ENCODE results near the gene MYMX. TPM values are rescaled to one million over a fixed set of nuclear protein-coding genes. Genes with fewer than 3 reads are reported as not detected.
A peak's percentile ranks its signal among the peaks of the same experiment; 100 is the strongest.

MYMX gene
- total RNA-seq, 1 donor from 2014 or later = not detected

DNA sequence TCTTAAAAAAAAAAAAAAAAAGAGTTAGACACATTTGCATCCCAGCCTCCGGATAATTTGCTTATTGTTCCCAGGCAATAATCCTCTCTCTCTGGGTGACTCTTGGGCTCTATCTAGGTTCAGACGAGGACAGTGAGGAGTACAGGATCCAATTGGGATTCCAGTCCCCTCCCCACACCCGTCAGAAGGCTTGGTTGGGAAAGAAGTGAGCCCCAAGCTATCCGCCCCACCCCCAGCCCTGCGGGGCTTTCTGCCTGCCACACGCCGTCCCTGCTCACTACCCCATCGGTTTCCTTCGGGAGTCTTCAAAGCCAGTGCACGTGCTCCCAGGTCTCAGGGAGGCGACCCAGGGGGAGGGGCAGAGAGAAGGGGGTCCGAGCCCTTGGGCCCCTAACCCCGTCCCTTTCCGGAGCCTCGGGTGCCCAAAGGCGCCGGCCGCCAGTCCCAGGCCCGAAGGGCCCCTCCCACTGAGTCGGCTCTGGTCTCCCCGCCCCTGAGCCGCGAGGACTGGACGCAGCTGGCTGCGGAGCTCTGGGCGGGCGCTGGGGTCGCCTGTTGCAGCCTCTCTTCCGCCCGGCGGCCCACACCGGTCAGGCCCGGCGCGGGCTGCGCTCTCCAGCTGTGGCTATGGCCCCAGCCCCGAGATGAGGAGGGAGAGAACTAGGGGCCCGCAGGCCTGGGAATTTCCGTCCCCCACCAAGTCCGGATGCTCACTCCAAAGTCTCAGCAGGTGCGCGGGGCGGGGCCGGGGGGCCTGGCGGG, 2.5 kb downstream of the MYMX start:
- TF ChIP-seq, protein P1, sequence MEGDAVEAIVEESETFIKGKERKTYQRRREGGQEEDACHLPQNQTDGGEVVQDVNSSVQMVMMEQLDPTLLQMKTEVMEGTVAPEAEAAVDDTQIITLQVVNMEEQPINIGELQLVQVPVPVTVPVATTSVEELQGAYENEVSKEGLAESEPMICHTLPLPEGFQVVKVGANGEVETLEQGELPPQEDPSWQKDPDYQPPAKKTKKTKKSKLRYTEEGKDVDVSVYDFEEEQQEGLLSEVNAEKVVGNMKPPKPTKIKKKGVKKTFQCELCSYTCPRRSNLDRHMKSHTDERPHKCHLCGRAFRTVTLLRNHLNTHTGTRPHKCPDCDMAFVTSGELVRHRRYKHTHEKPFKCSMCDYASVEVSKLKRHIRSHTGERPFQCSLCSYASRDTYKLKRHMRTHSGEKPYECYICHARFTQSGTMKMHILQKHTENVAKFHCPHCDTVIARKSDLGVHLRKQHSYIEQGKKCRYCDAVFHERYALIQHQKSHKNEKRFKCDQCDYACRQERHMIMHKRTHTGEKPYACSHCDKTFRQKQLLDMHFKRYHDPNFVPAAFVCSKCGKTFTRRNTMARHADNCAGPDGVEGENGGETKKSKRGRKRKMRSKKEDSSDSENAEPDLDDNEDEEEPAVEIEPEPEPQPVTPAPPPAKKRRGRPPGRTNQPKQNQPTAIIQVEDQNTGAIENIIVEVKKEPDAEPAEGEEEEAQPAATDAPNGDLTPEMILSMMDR (IDR thresholded peaks at IDR 0.05; ENCODE audit: insufficient read depth, low read length, poor library complexity, severe bottlenecking) = no peak
- H3K36me3 ChIP-seq (ENCODE audit: control insufficient read depth, insufficient read depth, low read length) = no peaks in the 10 kb centered on the region
- no peak for DNase-seq (ENCODE audit: low read depth)
- no peaks in the 10 kb centered on the region for H3K27me3 ChIP-seq (ENCODE audit: control insufficient read depth, insufficient read depth, low read length)
- H3K4me3 ChIP-seq (ENCODE audit: low read depth, low read length) = peak overlapping the region; percentile 44

DNA sequence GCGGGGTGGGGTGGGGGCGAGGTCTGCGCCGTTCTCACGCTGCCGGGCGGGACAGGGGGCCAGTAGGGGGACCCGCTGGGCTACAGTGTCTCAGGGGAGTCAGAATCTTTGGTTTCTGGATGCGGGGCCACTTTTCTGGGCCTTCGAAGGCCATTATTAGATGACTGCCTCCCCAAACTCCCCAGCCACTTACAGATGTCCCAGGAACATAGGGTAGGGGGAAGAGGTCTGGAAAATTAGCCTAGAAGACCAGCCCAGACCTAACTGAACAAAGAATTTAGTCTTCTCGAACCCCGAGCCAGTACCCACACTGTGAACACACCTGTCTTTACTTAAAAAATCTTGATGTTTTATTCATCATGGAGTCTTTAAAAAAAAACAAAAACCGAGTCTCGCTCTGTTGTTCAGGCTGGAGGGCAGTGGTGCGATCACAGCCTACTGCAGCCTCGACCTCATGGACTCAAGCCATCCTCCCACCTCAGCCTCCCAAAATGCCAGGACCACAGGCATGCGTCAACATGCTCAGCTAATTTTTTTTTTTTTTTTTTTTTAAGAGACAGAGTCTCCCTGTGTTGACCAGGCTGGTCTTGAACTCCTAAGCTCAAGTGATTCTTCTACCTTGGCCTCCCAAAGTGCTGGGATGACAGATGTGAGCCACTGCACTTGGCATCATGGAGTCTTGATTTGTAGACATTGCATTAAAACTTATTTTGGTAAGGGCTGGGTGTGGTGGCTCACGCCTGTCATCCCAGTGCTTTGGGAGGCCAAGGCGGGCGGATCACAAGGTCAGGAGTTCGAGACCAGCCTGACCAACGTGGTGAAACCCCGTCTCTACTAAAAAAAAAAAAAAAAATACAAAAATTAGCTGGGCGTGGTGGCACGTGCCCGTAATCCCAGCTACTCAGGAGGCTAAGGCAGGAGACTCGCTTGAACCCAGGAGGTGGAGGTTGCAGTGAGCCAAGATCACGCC, 3.4 kb downstream of the MYMX start:
- TF ChIP-seq, protein P1 (IDR thresholded peaks at IDR 0.05; ENCODE audit: insufficient read depth, low read length, poor library complexity, severe bottlenecking) = no peak
- no peaks in the 10 kb centered on the region for H3K36me3 ChIP-seq (ENCODE audit: control insufficient read depth, insufficient read depth, low read length)
- peak overlapping the region; percentile 44 for H3K4me3 ChIP-seq (ENCODE audit: low read depth, low read length)
- no peaks in the 10 kb centered on the region for H3K27me3 ChIP-seq (ENCODE audit: control insufficient read depth, insufficient read depth, low read length)
- DNase-seq (ENCODE audit: low read depth) = no peak

DNA sequence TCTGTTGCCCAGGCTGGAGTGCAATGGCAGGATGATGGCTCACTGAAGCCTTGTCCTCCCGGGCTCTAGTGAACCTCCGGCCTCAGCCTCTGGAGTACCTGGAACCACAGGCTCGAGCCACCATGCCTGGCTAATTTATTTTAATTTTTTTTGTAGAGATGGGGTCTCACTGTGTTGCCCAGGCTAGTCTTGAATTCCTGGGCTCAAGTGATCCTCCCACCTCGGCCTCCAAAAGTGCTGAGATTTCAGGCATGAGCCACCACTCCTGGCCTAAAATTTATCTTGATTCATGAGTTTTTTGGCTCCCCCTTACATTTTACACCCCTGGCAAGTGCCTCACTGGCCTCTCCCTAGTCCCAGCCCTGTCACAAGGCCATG, 4.2 kb downstream of the MYMX start:
- TF ChIP-seq, protein P1 (IDR thresholded peaks at IDR 0.05; ENCODE audit: insufficient read depth, low read length, poor library complexity, severe bottlenecking) = no peak
- H3K4me3 ChIP-seq (ENCODE audit: low read depth, low read length) = no peak overlapping the region
- H3K36me3 ChIP-seq (ENCODE audit: control insufficient read depth, insufficient read depth, low read length) = no peaks in the 10 kb centered on the region
- no peak for DNase-seq (ENCODE audit: low read depth)
- no peaks in the 10 kb centered on the region for H3K27me3 ChIP-seq (ENCODE audit: control insufficient read depth, insufficient read depth, low read length)

DNA sequence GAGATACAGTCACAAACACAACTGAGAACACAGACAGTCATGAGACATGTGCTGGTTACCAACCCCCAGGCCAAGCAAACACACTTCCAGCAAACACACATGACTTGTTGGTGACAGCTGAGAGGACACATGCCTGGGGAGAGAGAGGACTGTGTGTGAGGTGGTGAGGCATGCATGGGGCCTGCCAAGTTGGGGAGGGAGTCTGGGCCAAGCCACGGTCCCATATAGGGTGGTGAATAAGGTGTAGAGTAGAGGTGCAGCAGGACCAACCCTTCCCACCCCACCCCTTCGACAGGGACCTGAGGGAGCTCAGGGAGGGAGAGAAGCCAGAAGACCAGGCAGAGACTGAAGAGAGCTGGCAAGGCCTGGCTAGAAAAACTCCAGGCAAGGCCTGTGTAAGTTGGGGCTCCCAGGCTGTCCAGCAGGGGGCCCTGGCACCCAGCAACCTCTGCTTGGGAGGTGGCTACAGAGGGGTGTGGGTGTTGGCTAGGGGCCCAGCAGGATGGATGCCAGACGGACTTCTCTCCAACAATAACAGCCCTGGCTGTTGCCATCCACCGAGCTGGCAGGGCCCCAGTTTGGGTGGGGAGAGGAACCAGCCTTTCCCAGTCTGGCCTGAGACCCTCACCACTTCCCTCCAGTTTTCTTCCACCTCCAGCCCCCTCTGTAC, 4.7 kb downstream of the MYMX start:
- no peaks in the 10 kb centered on the region for H3K27me3 ChIP-seq (ENCODE audit: control insufficient read depth, insufficient read depth, low read length)
- TF ChIP-seq, protein P1 (IDR thresholded peaks at IDR 0.05; ENCODE audit: insufficient read depth, low read length, poor library complexity, severe bottlenecking) = peak; percentile 93
- H3K36me3 ChIP-seq (ENCODE audit: control insufficient read depth, insufficient read depth, low read length) = no peaks in the 10 kb centered on the region
- H3K4me3 ChIP-seq (ENCODE audit: low read depth, low read length) = no peak overlapping the region
- peak; percentile 64 for DNase-seq (ENCODE audit: low read depth)

DNA sequence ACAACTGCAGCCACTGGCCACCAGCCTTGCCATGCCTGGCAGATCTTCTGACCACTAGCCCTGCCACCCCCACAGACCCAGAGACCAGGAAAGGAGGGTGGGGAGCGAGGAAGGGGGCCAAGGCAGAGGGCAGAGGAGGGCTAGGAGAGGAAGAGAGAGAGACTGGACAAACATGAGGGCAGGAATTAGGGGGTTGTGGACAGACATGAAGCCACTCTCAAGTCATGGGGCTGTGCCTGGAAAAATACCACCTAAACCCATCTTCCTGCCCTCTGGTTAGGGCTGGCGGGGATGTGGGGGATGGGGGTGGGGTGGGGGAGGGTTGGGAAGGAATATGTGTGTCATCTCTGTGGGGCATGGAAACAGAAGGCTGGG, 5.2 kb downstream of the MYMX start:
- no peak overlapping the region for H3K4me3 ChIP-seq (ENCODE audit: low read depth, low read length)
- DNase-seq (ENCODE audit: low read depth) = no peak
- H3K36me3 ChIP-seq (ENCODE audit: control insufficient read depth, insufficient read depth, low read length) = no peaks in the 10 kb centered on the region
- no peaks in the 10 kb centered on the region for H3K27me3 ChIP-seq (ENCODE audit: control insufficient read depth, insufficient read depth, low read length)
- TF ChIP-seq, protein P1 (IDR thresholded peaks at IDR 0.05; ENCODE audit: insufficient read depth, low read length, poor library complexity, severe bottlenecking) = no peak
